B cell (primary cell): ENCODE results near the gene PUS10. TPM values are rescaled to one million over a fixed set of nuclear protein-coding genes. Genes with fewer than 3 reads are reported as not detected.

Source experiments
- ATAC-seq: fragments of 200-7000 bp; cut with Tn5 transposase; one replicate; pipeline ENCODE4 v1.10.0; 2021; ENCODE audit warnings: low read depth, mild to moderate bottlenecking, moderate number of reproducible peaks, moderate library complexity
- CTCF ChIA-PET: fragments of 350-600 bp; sonication (Branson Sonifier 250); formaldehyde crosslinking; loops from one replicate; lab custom pipeline; 2021; ENCODE audit warnings: antibody characterized with exemption, inconsistent platforms; lab: Charles Lee
- POLR2A ChIA-PET: fragments of 350-600 bp; sonication (Branson Sonifier 250); formaldehyde crosslinking; loops from one replicate; lab custom pipeline; 2021; ENCODE audit warnings: antibody characterized with exemption; lab: Charles Lee
- DNase-seq: peaks from one replicate; pipeline ENCODE4 v3.0.0; 2013
- H2AFZ ChIP-seq: 2 replicates; pipeline ENCODE4 v1.6.1; 2012; ENCODE audit warnings: mild to moderate bottlenecking, low read depth, low read length; ENCODE audit not compliant: insufficient read depth, poor library complexity, severe bottlenecking
- H3K27ac ChIP-seq, 2 donors: 1 replicate in 1 of 2; 2 replicates in 1 of 2; pipeline ENCODE4 v1.5.1; 2012 to 2013; ENCODE audit warnings: low read length in 2 of 2, mild to moderate bottlenecking in 2 of 2, moderate library complexity in 1 of 2
- H3K27me3 ChIP-seq, 4 experiments: fragments of 200-600 bp in 1 of 4; sonication (generic) in 1 of 4; replicated peaks in 1 of 4; 1 replicate in 2 of 4; 2 replicates in 2 of 4; pipeline versions ENCODE4 v1.6.1 to v1.7.0; 2013 to 2016; ENCODE audit warnings: low read length in 3 of 4, mild to moderate bottlenecking in 2 of 4, mixed read lengths in 1 of 4, moderate library complexity in 1 of 4; ENCODE audit not compliant: insufficient read depth in 4 of 4, control insufficient read depth in 3 of 4; ENCODE audit errors: control extremely low read depth in 1 of 4
- H3K36me3 ChIP-seq, 2 experiments: replicated peaks in 1 of 2; 1 replicate in 1 of 2; 2 replicates in 1 of 2; pipeline versions ENCODE4 v1.6.1 to v1.7.1; 2013; ENCODE audit warnings: low read length in 1 of 2; ENCODE audit not compliant: insufficient read depth in 2 of 2, control insufficient read depth in 1 of 2; ENCODE audit errors: control extremely low read depth in 1 of 2, extremely low read depth in 1 of 2
- H3K4me1 ChIP-seq, 2 donors: fragments of 200-600 bp in 1 of 2; sonication (generic) in 1 of 2; 1 replicate in 1 of 2; 2 replicates in 1 of 2; pipeline versions ENCODE4 v1.5.1 to v1.6.1; 2013 to 2017; ENCODE audit warnings: low read length in 2 of 2; ENCODE audit not compliant: control insufficient read depth in 2 of 2, insufficient read depth in 2 of 2
- H3K4me2 ChIP-seq: replicated peaks from 2 replicates; pipeline ENCODE3; 2012; ENCODE audit warnings: mild to moderate bottlenecking, low read depth, low read length; ENCODE audit not compliant: poor library complexity, severe bottlenecking
- H3K4me3 ChIP-seq, 5 experiments: fragments of 200-600 bp in 1 of 5; sonication (generic) in 1 of 5; 1 replicate in 3 of 5; 2 replicates in 2 of 5; pipeline versions ENCODE4 v1.5.1 to v1.7.0; 2011 to 2016; ENCODE audit warnings: low read length in 4 of 5, mild to moderate bottlenecking in 4 of 5, low read depth in 2 of 5, control low read depth in 1 of 5, moderate library complexity in 1 of 5; ENCODE audit not compliant: insufficient read depth in 1 of 5; ENCODE audit errors: control extremely low read depth in 1 of 5, extremely low read depth in 1 of 5
- H3K79me2 ChIP-seq: fragments of 200-600 bp; sonication (generic); one replicate; pipeline ENCODE4 v1.6.0; 2016; ENCODE audit warnings: low read length; ENCODE audit not compliant: control insufficient read depth, insufficient read depth
- H3K9ac ChIP-seq: fragments of 200-600 bp; sonication (generic); 2 replicates; pipeline ENCODE4 v1.6.1; 2017; ENCODE audit warnings: mild to moderate bottlenecking, low read length, moderate library complexity
- H3K9me3 ChIP-seq, 3 donors: one replicate each; pipeline versions ENCODE4 v1.6.1 to v1.7.1; 2013; ENCODE audit warnings: low read length in 2 of 3; ENCODE audit not compliant: control insufficient read depth in 2 of 3, insufficient read depth in 1 of 3; ENCODE audit errors: control extremely low read depth in 1 of 3
- H4K20me1 ChIP-seq: 2 replicates; pipeline ENCODE4 v1.6.0; 2012; ENCODE audit warnings: mild to moderate bottlenecking, low read length; ENCODE audit not compliant: insufficient read depth, control insufficient read depth, poor library complexity, severe bottlenecking
- H3K27ac Mint-ChIP-seq: one replicate; pipeline ENCODE4 v1.8.0; 2021; ENCODE audit warnings: mixed read lengths
- H3K27me3 Mint-ChIP-seq: one replicate; pipeline ENCODE4 v1.8.0; 2021; ENCODE audit warnings: mixed read lengths
- H3K4me1 Mint-ChIP-seq: one replicate; pipeline ENCODE4 v1.8.0; 2021; ENCODE audit warnings: mixed read lengths
- H3K4me3 Mint-ChIP-seq: one replicate; pipeline ENCODE4 v1.8.0; 2021; ENCODE audit warnings: mixed read lengths
- H3K9me3 Mint-ChIP-seq: one replicate; pipeline ENCODE4 v1.8.0; 2022; ENCODE audit warnings: mixed read lengths; ENCODE audit not compliant: insufficient read depth
- CTCF ChIP-seq: fragments of 200-600 bp; IDR thresholded peaks from one replicate; pipeline ENCODE4 v1.8.0; 2022; ENCODE audit warnings: antibody characterized with exemption, mild to moderate bottlenecking
- EZH2 ChIP-seq: IDR thresholded peaks from 2 replicates; pipeline ENCODE4 v1.6.1; 2012; ENCODE audit warnings: borderline replicate concordance, low read depth, mild to moderate bottlenecking, moderate library complexity, low read length; ENCODE audit not compliant: insufficient read depth, poor library complexity, severe bottlenecking
- WGBS: methylation state at CpG from one replicate; pipeline ENCODE4 v1.1.5; 2013; ENCODE audit warnings: missing lambda C conversion rate; ENCODE audit not compliant: insufficient coverage; 5-methylcytosine and 5-hydroxymethylcytosine counted together
- intact Hi-C: fragments of 100-400 bp; cut with micrococcal nuclease; formaldehyde crosslinking; loops from one replicate; pipeline ENCODE4 v1.10.0; 2022
- polyA plus RNA-seq: library from polyadenylated mRNA; depleted of rRNA; stranded (reverse); fragments of >200 nt; gene quantifications from 2 replicates; pipeline ENCODE4 v1.2.3, GENCODE V29; 2012
- total RNA-seq, 2 donors: library from RNA; stranded (reverse); fragments of 120-200 nt in 1 of 2; gene quantifications; 1 replicate in 1 of 2; 2 replicates in 1 of 2; pipeline versions ENCODE4 v1.2.3 to v1.2.4, GENCODE V29; 2013 to 2022

The PUS10 gene
- total and polyA plus RNA-seq, 2 donors (not counting 1 experiment from before 2014, with no cell fraction given) = 3.2 to 7.1 TPM

DNA sequence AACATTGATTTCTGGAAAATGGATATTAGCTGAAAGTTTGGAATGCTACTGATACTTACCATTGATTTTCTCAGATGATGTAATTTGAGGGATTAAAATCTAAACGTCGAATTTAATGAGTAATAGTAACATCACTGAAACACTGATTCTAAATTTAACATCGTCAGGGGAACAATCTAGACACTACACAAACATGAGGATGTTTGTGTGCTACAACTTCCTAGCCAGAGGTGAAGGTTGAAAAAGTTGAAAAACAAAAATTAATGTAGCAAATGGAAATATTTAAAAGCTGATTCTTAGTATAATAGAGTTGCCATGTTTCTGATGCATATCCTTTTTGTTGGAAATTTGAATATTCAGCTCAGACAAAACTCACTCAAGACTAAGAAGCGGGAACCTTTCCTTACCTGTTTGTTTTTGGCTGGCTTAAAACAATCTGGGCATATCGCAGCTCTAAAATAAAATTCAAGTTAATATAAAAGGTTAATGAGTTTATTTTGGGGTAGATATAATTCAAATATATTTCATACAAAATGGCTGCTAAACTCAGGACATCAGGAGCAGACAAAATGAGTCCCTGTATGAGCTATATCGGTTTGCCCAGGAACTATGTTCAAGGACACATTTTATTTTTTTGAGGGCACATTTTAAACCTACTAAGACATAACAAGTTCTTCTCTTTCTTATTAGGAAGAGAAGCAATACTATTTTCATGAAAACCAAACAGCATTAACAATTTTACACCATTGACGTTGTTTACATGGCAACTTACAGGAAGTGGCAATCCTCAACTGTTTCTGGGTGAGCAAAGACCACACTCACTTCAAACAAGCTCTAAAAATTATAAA is 53.2 kb downstream of the PUS10 start:
- Mint-ChIP-seq H3K4me1 (peaks cover 62% of the 10 kb centered on the region), H3K27ac (peak overlapping the region; percentile 68), H3K27me3 (no peaks in the 10 kb centered on the region), H3K9me3 (no peaks in the 10 kb centered on the region), H3K4me3 (peak overlapping the region; percentile 59)
- Histone ChIP-seq H3K9me3 (no peaks in the 10 kb centered on the region), H3K4me2 (peak overlapping the region; percentile 62), H3K79me2 (no peaks in the 10 kb centered on the region), H3K9ac (peak overlapping the region; percentile 22), H3K27me3 (no peaks in the 10 kb centered on the region), H4K20me1 (no peaks in the 10 kb centered on the region), H3K4me3 (peak overlapping the region in 1 of 5 experiments; percentile 8), H2AFZ (peak overlapping the region; percentile 66), H3K4me1 (peaks cover 44 to 53% of the 10 kb centered on the region in 2 donors), H3K27ac (peak overlapping the region; percentile 69 to 82), H3K36me3 (no peaks in the 10 kb centered on the region)
- ChIA-PET POLR2A (interaction anchor here (0.6 to 0.9 kb wide), 3 partner anchors 8 to 209 kb away, joined by 3 to 5 read pairs (median 3); partner anchors contain the start of gene PAPOLG), CTCF (interaction anchor here (0.8 to 6.4 kb wide), 9 partner anchors 13 to 168 kb away, joined by 3 to 52 read pairs (median 4); no protein-coding TSS in a partner anchor)
- intact Hi-C loops = loop anchor here (5.0 kb wide), 2 partner anchors 32 to 33 kb away; no protein-coding TSS in a partner anchor
- WGBS = 0% methylated on average over 1 of the region's 7 CpGs
- ATAC-seq (no peak), DNase-seq (peak; percentile 43)
- TF ChIP-seq CTCF = no peak
- no peak for TF ChIP-seq EZH2

- intact Hi-C loops = loop anchor here (5.0 kb wide), 1 partner anchor 34 kb away; no protein-coding TSS in a partner anchor
- ChIA-PET POLR2A (no interaction called here), CTCF (interaction anchor here (6.4 kb wide), 1 partner anchor 36 kb away, joined by 52 read pairs; no protein-coding TSS in a partner anchor)
These were observed 54.9 kb downstream of the PUS10 start for GRCh38 chr2:60963190-60963589.

More at GRCh38 chr2:60963190-60963589, 54.9 kb downstream of the PUS10 start:
- Histone ChIP-seq H4K20me1 (no peaks in the 10 kb centered on the region), H3K4me3 (no peak overlapping the region), H3K36me3 (peaks cover 0 to 8% of the 10 kb centered on the region in 2 experiments), H3K27me3 (no peaks in the 10 kb centered on the region), H3K9ac (no peak overlapping the region), H3K4me2 (no peak overlapping the region), H3K79me2 (no peaks in the 10 kb centered on the region), H3K27ac (no peak overlapping the region), H3K4me1 (peaks cover 36 to 37% of the 10 kb centered on the region in 2 donors), H3K9me3 (no peaks in the 10 kb centered on the region), H2AFZ (no peak overlapping the region)
- Mint-ChIP-seq H3K27ac (peak overlapping the region; percentile 75), H3K4me1 (peaks cover 47% of the 10 kb centered on the region), H3K9me3 (no peaks in the 10 kb centered on the region), H3K27me3 (no peaks in the 10 kb centered on the region), H3K4me3 (no peak overlapping the region)
- DNase-seq = no peak
- no peak for TF ChIP-seq CTCF
- no peak for TF ChIP-seq EZH2
- ATAC-seq = no peak
